Osteocyte (in vitro differentiated cells): ENCODE results near the gene SETD1A. TPM values are rescaled to one million over a fixed set of nuclear protein-coding genes. Genes with fewer than 3 reads are reported as not detected.

Experiments
- DNase-seq: peaks from one replicate; pipeline ENCODE4 v3.0.0; 2021; ENCODE audit warnings: mixed read lengths; ENCODE audit not compliant: unreplicated experiment; ENCODE audit errors: extremely low spot score
- H3K27ac Mint-ChIP-seq: one replicate; pipeline ENCODE4 v1.8.0; 2021; ENCODE audit warnings: mild to moderate bottlenecking, mixed read lengths; ENCODE audit not compliant: unreplicated experiment
- H3K27me3 Mint-ChIP-seq: one replicate; pipeline ENCODE4 v1.8.0; 2021; ENCODE audit warnings: mixed read lengths; ENCODE audit not compliant: unreplicated experiment
- H3K36me3 Mint-ChIP-seq: one replicate; pipeline ENCODE4 v1.8.0; 2021; ENCODE audit warnings: mixed read lengths; ENCODE audit not compliant: unreplicated experiment
- H3K4me1 Mint-ChIP-seq: one replicate; pipeline ENCODE4 v1.8.0; 2021; ENCODE audit warnings: mixed read lengths; ENCODE audit not compliant: unreplicated experiment
- H3K4me3 Mint-ChIP-seq: one replicate; pipeline ENCODE4 v1.8.0; 2021; ENCODE audit warnings: mild to moderate bottlenecking, moderate library complexity, mixed read lengths; ENCODE audit not compliant: unreplicated experiment
- H3K9me3 Mint-ChIP-seq: one replicate; pipeline ENCODE4 v1.8.0; 2021; ENCODE audit warnings: mixed read lengths; ENCODE audit not compliant: unreplicated experiment
- CTCF ChIP-seq: fragments of 200-600 bp; sonication (generic); IDR thresholded peaks from 2 replicates; pipeline ENCODE4 v1.5.0; 2021; ENCODE audit warnings: antibody characterized with exemption, mild to moderate bottlenecking, moderate library complexity
- total RNA-seq: library from RNA; stranded (reverse); gene quantifications from 2 replicates; pipeline ENCODE4 v1.2.1, GENCODE V29; 2021

Gene SETD1A
- total RNA-seq, 1 donor from 2014 or later: 20.1 TPM

- no peak for DNase-seq
- no peak overlapping the region for H3K27ac Mint-ChIP-seq
- no peak overlapping the region for H3K4me3 Mint-ChIP-seq
- no peaks in the 10 kb centered on the region for H3K27me3 Mint-ChIP-seq
- peaks cover 23% of the 10 kb centered on the region for H3K4me1 Mint-ChIP-seq
- no peaks in the 10 kb centered on the region for H3K36me3 Mint-ChIP-seq
- no peak for TF ChIP-seq CTCF
- no peaks in the 10 kb centered on the region for H3K9me3 Mint-ChIP-seq
Measured at GRCh38 chr16:31001507-31002249, 44.1 kb downstream of the SETD1A start.

GRCh38 chr16:31002250-31002700 is 44.7 kb downstream of the SETD1A start:
- Mint-ChIP-seq H3K4me3 (no peak overlapping the region), H3K36me3 (no peaks in the 10 kb centered on the region), H3K4me1 (peaks cover 21% of the 10 kb centered on the region), H3K9me3 (no peaks in the 10 kb centered on the region), H3K27ac (no peak overlapping the region), H3K27me3 (no peaks in the 10 kb centered on the region)
- no peak for DNase-seq
- TF ChIP-seq CTCF: no peak

GRCh38 chr16:31002862-31003341 is 45.3 kb downstream of the SETD1A start:
- no peaks in the 10 kb centered on the region for H3K27me3 Mint-ChIP-seq
- no peaks in the 10 kb centered on the region for H3K9me3 Mint-ChIP-seq
- no peak overlapping the region for H3K27ac Mint-ChIP-seq
- no peaks in the 10 kb centered on the region for H3K36me3 Mint-ChIP-seq
- no peak for DNase-seq
- no peak for TF ChIP-seq CTCF
- H3K4me3 Mint-ChIP-seq: no peak overlapping the region
- H3K4me1 Mint-ChIP-seq: peaks cover 15% of the 10 kb centered on the region

- no peak for TF ChIP-seq CTCF
- no peak for DNase-seq
- no peaks in the 10 kb centered on the region for H3K36me3 Mint-ChIP-seq
- no peaks in the 10 kb centered on the region for H3K9me3 Mint-ChIP-seq
- peaks cover 6% of the 10 kb centered on the region for H3K4me1 Mint-ChIP-seq
- no peak overlapping the region for H3K27ac Mint-ChIP-seq
- no peak overlapping the region for H3K4me3 Mint-ChIP-seq
- H3K27me3 Mint-ChIP-seq: no peaks in the 10 kb centered on the region
Measured at GRCh38 chr16:31003744-31004143, 46.2 kb downstream of the SETD1A start.

DNA sequence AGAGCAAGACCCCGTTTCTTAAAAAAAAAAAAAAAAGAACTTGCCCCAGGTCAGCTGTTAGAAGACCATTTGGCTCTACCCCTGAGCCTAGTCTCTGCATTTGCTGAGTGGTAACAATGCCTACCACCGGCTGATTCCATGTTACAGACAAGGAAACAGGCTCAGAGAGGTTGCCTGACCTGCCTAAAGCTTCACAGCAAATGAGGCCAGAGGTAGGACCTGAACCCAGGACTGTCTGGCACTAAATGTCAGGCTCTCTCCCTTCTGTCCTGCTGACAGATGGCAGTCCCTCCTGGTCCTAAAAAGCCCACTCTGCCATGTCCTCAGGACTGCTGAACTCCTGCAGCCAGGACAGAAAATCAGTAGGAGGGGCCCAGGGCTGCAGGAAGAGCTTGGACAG is 47.1 kb downstream of the SETD1A start:
- Mint-ChIP-seq H3K27ac (no peak overlapping the region), H3K4me1 (peaks cover 3% of the 10 kb centered on the region)

More for the DNA sequence above, 47.1 kb downstream of the SETD1A start:
- DNase-seq: no peak
- H3K9me3 Mint-ChIP-seq: no peaks in the 10 kb centered on the region
- H3K27me3 Mint-ChIP-seq: no peaks in the 10 kb centered on the region
- no peak overlapping the region for H3K4me3 Mint-ChIP-seq
- H3K36me3 Mint-ChIP-seq: no peaks in the 10 kb centered on the region
- no peak for TF ChIP-seq CTCF
